ENCODE measurements around the gene INPP5F. TPM values are rescaled to one million over a fixed set of nuclear protein-coding genes. Genes with fewer than 3 reads are reported as not detected.
A peak's percentile ranks its signal among the peaks of the same experiment; 100 is the strongest.

INPP5F gene
- total RNA-seq, 2 donors from 2014 or later: 17.1 to 23.7 TPM

GRCh38 chr10:119817991-119818888 lies 92.4 kb downstream of the INPP5F start:
- Histone ChIP-seq H3K36me3 (peaks cover 3% of the 10 kb centered on the region), H3K4me1 (ENCODE audit: control insufficient read depth in 1 of 2, low read depth in 2 of 2) (no peaks in the 10 kb centered on the region), H3K27me3 (replicated peaks; ENCODE audit: insufficient read depth) (no peaks in the 10 kb centered on the region), H3K9me3 (no peaks in the 10 kb centered on the region), H3K27ac (no peak overlapping the region), H3K4me3 (peak overlapping the region; percentile 54)
- peak; percentile 29 for TF ChIP-seq CTCF (IDR thresholded peaks at IDR 0.05)
- ATAC-seq (ENCODE audit: insufficient number of reproducible peaks, low FRiP score, low read depth) (no peak), DNase-seq (ENCODE audit: low spot score) (no peak)

- Histone ChIP-seq H3K4me1 (ENCODE audit: control insufficient read depth in 1 of 2, low read depth in 2 of 2) (no peaks in the 10 kb centered on the region), H3K4me3 (peak overlapping the region; percentile 54), H3K27ac (no peak overlapping the region), H3K27me3 (replicated peaks; ENCODE audit: insufficient read depth) (no peaks in the 10 kb centered on the region), H3K9me3 (no peaks in the 10 kb centered on the region), H3K36me3 (peaks cover 4% of the 10 kb centered on the region)
- no peak for TF ChIP-seq CTCF (IDR thresholded peaks at IDR 0.05)
- ATAC-seq (ENCODE audit: insufficient number of reproducible peaks, low FRiP score, low read depth) (no peak), DNase-seq (ENCODE audit: low spot score) (no peak)
Observed at GRCh38 chr10:119818889-119819270, 93.0 kb downstream of the INPP5F start.

GRCh38 chr10:119821182-119821581 lies 95.3 kb downstream of the INPP5F start:
- Histone ChIP-seq H3K27me3 (replicated peaks; ENCODE audit: insufficient read depth) (no peaks in the 10 kb centered on the region), H3K9me3 (no peaks in the 10 kb centered on the region), H3K4me3 (no peak overlapping the region), H3K4me1 (ENCODE audit: control insufficient read depth in 1 of 2, low read depth in 2 of 2) (no peaks in the 10 kb centered on the region), H3K27ac (no peak overlapping the region), H3K36me3 (peaks cover 7% of the 10 kb centered on the region)
- TF ChIP-seq CTCF (IDR thresholded peaks at IDR 0.05): no peak
- no peak for ATAC-seq (ENCODE audit: insufficient number of reproducible peaks, low FRiP score, low read depth)
- no peak for DNase-seq (ENCODE audit: low spot score)

GRCh38 chr10:119824299-119824698 lies 98.4 kb downstream of the INPP5F start:
- TF ChIP-seq CTCF (IDR thresholded peaks at IDR 0.05): no peak
- no peak for ATAC-seq (ENCODE audit: insufficient number of reproducible peaks, low FRiP score, low read depth)
- peaks cover 13% of the 10 kb centered on the region for H3K36me3 ChIP-seq

GRCh38 chr10:119826771-119827170 lies 100.9 kb downstream of the INPP5F start:
- ATAC-seq (ENCODE audit: insufficient number of reproducible peaks, low FRiP score, low read depth): no peak
- Histone ChIP-seq H3K36me3 (peaks cover 24% of the 10 kb centered on the region), H3K4me3 (no peak overlapping the region), H3K4me1 (ENCODE audit: control insufficient read depth in 1 of 2, low read depth in 2 of 2) (no peaks in the 10 kb centered on the region), H3K27me3 (replicated peaks; ENCODE audit: insufficient read depth) (no peaks in the 10 kb centered on the region), H3K9me3 (no peaks in the 10 kb centered on the region), H3K27ac (no peak overlapping the region)
- no peak for TF ChIP-seq CTCF (IDR thresholded peaks at IDR 0.05)
- no peak for DNase-seq (ENCODE audit: low spot score)

More at GRCh38 chr10:119824299-119824698, 98.4 kb downstream of the INPP5F start:
- no peaks in the 10 kb centered on the region for H3K4me1 ChIP-seq (ENCODE audit: control insufficient read depth in 1 of 2, low read depth in 2 of 2)
- H3K9me3 ChIP-seq: no peaks in the 10 kb centered on the region
- no peak for DNase-seq (ENCODE audit: low spot score)
- H3K4me3 ChIP-seq: no peak overlapping the region
- no peaks in the 10 kb centered on the region for H3K27me3 ChIP-seq (replicated peaks; ENCODE audit: insufficient read depth)
- no peak overlapping the region for H3K27ac ChIP-seq

All from thoracic aorta (tissue), 2 donors.